ENCODE data around the gene ACADS.

The ACADS gene

DNA sequence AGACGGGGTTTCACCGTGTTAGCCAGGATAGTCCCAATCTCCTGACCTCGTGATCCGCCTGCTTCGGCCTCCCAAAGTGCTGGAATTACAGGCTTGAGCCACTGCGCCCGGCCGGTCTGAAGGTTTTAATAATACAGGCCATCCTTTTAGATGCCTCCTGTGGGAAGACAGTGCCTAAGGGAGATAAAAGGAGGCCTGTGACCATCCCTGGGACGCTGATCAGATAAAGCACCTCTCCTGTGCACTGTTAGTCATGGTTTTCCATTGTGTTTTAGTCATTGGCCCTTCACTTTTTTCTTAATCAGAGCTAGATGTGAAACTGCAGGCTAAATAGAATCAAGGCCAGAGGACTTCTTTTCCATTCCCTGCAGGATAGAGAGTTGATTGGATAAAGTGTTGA, 7.6 kb upstream of the ACADS start:
- H3K9me3 ChIP-seq (ENCODE audit: insufficient read depth, low read length) = no peaks in the 10 kb centered on the region
- peaks cover 73% of the 10 kb centered on the region for H3K36me3 ChIP-seq (replicated peaks; ENCODE audit: low read depth, low read length)
- no peak overlapping the region for H3K9ac ChIP-seq (ENCODE audit: low read length)
- H2AFZ ChIP-seq (ENCODE audit: low read depth, low read length) = no peak overlapping the region
- H3K27me3 ChIP-seq (ENCODE audit: low read depth, low read length) = no peaks in the 10 kb centered on the region
- H3K27ac ChIP-seq (ENCODE audit: low read length) = no peak overlapping the region
- H3K79me2 ChIP-seq (ENCODE audit: low read length) = no peaks in the 10 kb centered on the region; the same call in 1 of the 2 replicates
- no peak overlapping the region for H3K4me3 ChIP-seq (ENCODE audit: low read length)
- H4K20me1 ChIP-seq (ENCODE audit: insufficient read depth, low read length) = peaks cover 9% of the 10 kb centered on the region; the same call in 1 of the 2 replicates
- peaks cover 9% of the 10 kb centered on the region; the same call in 1 of the 2 replicates for H3K4me1 ChIP-seq (ENCODE audit: low read length)
- H3K4me2 ChIP-seq (ENCODE audit: low read length) = no peak overlapping the region
- TF ChIP-seq EZH2phosphoT487 (IDR thresholded peaks at IDR 0.05; ENCODE audit: low read depth) (no peak), CTCF (IDR thresholded peaks at IDR 0.05; ENCODE audit: low read depth, low read length) (no peak)

- H3K79me2 ChIP-seq (ENCODE audit: low read length) = no peaks in the 10 kb centered on the region
- H3K4me1 ChIP-seq (ENCODE audit: low read length) = peaks cover 9% of the 10 kb centered on the region; the same call in 1 of the 2 replicates
These were observed 6.6 kb upstream of the ACADS start for GRCh38 chr12:120719072-120719471.

DNA sequence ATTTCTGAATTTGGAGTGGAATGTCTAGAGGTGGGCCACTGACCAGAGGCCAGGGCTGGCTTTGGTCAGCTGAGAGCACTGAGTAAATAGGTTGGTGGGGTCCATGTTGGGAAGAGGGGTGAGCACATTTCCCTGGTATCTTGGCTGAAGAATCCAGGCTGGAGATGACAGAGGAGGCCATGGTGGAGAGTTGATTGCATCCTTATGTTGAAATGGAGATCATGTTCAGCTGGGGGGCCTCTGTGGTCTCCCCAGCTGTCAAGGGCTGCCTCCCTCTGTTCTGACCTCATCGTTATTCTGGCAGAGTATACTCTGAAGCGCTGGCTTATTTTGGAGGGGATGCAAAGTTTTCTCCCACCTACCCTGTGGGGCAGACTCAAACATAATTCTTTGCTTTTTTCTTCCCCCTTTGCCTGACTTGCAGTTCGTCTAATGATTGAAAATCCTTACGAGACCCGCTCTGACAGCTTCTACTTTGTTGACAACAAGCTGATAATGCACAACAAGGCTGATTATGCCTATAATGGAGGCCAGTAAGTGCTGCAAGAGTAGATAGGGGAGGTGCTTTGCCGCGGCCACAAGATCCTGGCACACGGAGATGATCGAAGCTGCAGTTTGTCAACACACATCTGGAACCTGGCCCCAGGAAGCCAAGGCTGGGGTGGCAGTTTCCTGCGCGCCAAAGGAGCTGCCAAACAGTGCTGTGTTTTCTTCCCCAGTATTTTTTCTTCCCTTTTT, 6.0 kb upstream of the ACADS start:
- peaks cover 73% of the 10 kb centered on the region for H3K36me3 ChIP-seq (replicated peaks; ENCODE audit: low read depth, low read length)
- peaks cover 9% of the 10 kb centered on the region; the same call in 1 of the 2 replicates for H4K20me1 ChIP-seq (ENCODE audit: insufficient read depth, low read length)
- no peak for TF ChIP-seq CTCF (IDR thresholded peaks at IDR 0.05; ENCODE audit: low read depth, low read length)
- no peak for TF ChIP-seq EZH2phosphoT487 (IDR thresholded peaks at IDR 0.05; ENCODE audit: low read depth)

More at GRCh38 chr12:120719072-120719471, 6.6 kb upstream of the ACADS start:
- no peak for TF ChIP-seq EZH2phosphoT487 (IDR thresholded peaks at IDR 0.05; ENCODE audit: low read depth)
- TF ChIP-seq CTCF (IDR thresholded peaks at IDR 0.05; ENCODE audit: low read depth, low read length) = no peak
- H3K36me3 ChIP-seq (replicated peaks; ENCODE audit: low read depth, low read length) = peaks cover 73% of the 10 kb centered on the region
- H3K4me2 ChIP-seq (ENCODE audit: low read length) = no peak overlapping the region
- peaks cover 9% of the 10 kb centered on the region; the same call in 1 of the 2 replicates for H4K20me1 ChIP-seq (ENCODE audit: insufficient read depth, low read length)
- no peak overlapping the region for H3K9ac ChIP-seq (ENCODE audit: low read length)
- no peak overlapping the region for H3K27ac ChIP-seq (ENCODE audit: low read length)
- no peaks in the 10 kb centered on the region for H3K27me3 ChIP-seq (ENCODE audit: low read depth, low read length)
- no peak overlapping the region for H3K4me3 ChIP-seq (ENCODE audit: low read length)
- no peak overlapping the region for H2AFZ ChIP-seq (ENCODE audit: low read depth, low read length)
- no peaks in the 10 kb centered on the region for H3K9me3 ChIP-seq (ENCODE audit: insufficient read depth, low read length)

GRCh38 chr12:120720234-120720986, 5.2 kb upstream of the ACADS start:
- Histone ChIP-seq H3K9ac (ENCODE audit: low read length) (no peak overlapping the region), H3K79me2 (ENCODE audit: low read length) (no peaks in the 10 kb centered on the region), H3K4me1 (ENCODE audit: low read length) (peaks cover 9% of the 10 kb centered on the region; the same call in 1 of the 2 replicates), H3K27ac (ENCODE audit: low read length) (no peak overlapping the region), H3K4me3 (ENCODE audit: low read length) (no peak overlapping the region), H4K20me1 (ENCODE audit: insufficient read depth, low read length) (peaks cover 9% of the 10 kb centered on the region; the same call in 1 of the 2 replicates), H3K36me3 (replicated peaks; ENCODE audit: low read depth, low read length) (peaks cover 71% of the 10 kb centered on the region), H2AFZ (ENCODE audit: low read depth, low read length) (no peak overlapping the region), H3K27me3 (ENCODE audit: low read depth, low read length) (no peaks in the 10 kb centered on the region), H3K9me3 (ENCODE audit: insufficient read depth, low read length) (no peaks in the 10 kb centered on the region), H3K4me2 (ENCODE audit: low read length) (no peak overlapping the region)
- TF ChIP-seq EZH2phosphoT487 (IDR thresholded peaks at IDR 0.05; ENCODE audit: low read depth) (no peak), CTCF (IDR thresholded peaks at IDR 0.05; ENCODE audit: low read depth, low read length) (no peak)

More for the DNA sequence above, 6.0 kb upstream of the ACADS start:
- Histone ChIP-seq H3K9ac (ENCODE audit: low read length) (no peak overlapping the region), H3K27ac (ENCODE audit: low read length) (no peak overlapping the region), H2AFZ (ENCODE audit: low read depth, low read length) (no peak overlapping the region), H3K4me2 (ENCODE audit: low read length) (no peak overlapping the region), H3K9me3 (ENCODE audit: insufficient read depth, low read length) (no peaks in the 10 kb centered on the region), H3K79me2 (ENCODE audit: low read length) (no peaks in the 10 kb centered on the region), H3K27me3 (ENCODE audit: low read depth, low read length) (no peaks in the 10 kb centered on the region), H3K4me3 (ENCODE audit: low read length) (no peak overlapping the region), H3K4me1 (ENCODE audit: low read length) (peaks cover 9% of the 10 kb centered on the region; the same call in 1 of the 2 replicates)
